Stimulated activated CD8-positive, alpha-beta memory T cell treated with anti-CD3 and anti-CD28 coated beads, Interleukin-15, amount 100 ng/mL, for 48 hours (primary cell): ENCODE results near the gene NAV2.
"Not testable (repeated sequence)": the region's sequence is repeated elsewhere in the genome, so short reads cannot be mapped to it uniquely, and the experiment has no call there.

Experiments used
- DNase-seq, 2 donors: peaks; one replicate each; pipeline ENCODE4 v3.0.0-alpha.2; 2020; ENCODE audit warnings: low read depth in 2 of 2

Gene NAV2

GRCh38 chr11:20113149-20113438 is 400.5 kb downstream of the NAV2 start:
- DNase-seq: no peak

- no peak for DNase-seq
These were observed 402.0 kb downstream of the NAV2 start for GRCh38 chr11:20114588-20114987.

GRCh38 chr11:20116825-20117224 is 404.2 kb downstream of the NAV2 start:
- no peak for DNase-seq

- no peak for DNase-seq
These were observed 404.7 kb downstream of the NAV2 start for GRCh38 chr11:20117291-20117690.

GRCh38 chr11:20118209-20118608 is 405.6 kb downstream of the NAV2 start:
- DNase-seq: no peak

GRCh38 chr11:20119315-20119714 is 406.7 kb downstream of the NAV2 start:
- no peak for DNase-seq

- no peak for DNase-seq
These were observed 407.7 kb downstream of the NAV2 start for GRCh38 chr11:20120134-20120925.

GRCh38 chr11:20122131-20122530 is 409.5 kb downstream of the NAV2 start:
- no peak for DNase-seq

GRCh38 chr11:20125927-20126326 is 413.3 kb downstream of the NAV2 start:
- no peak for DNase-seq

- no peak for DNase-seq
These were observed 414.1 kb downstream of the NAV2 start for GRCh38 chr11:20126724-20127123.

- DNase-seq: peak; percentile 47 to 51
These were observed 415.3 kb downstream of the NAV2 start for GRCh38 chr11:20127671-20128527.

GRCh38 chr11:20128528-20128825 is 415.8 kb downstream of the NAV2 start:
- DNase-seq: not testable (repeated sequence)

GRCh38 chr11:20129665-20130064 is 417.0 kb downstream of the NAV2 start:
- DNase-seq: no peak

- DNase-seq: peak in 1 of 2 donors; percentile 18
These were observed 419.4 kb downstream of the NAV2 start for GRCh38 chr11:20131788-20132666.

- DNase-seq: no peak
These were observed 420.0 kb downstream of the NAV2 start for GRCh38 chr11:20132667-20133039.

GRCh38 chr11:20134991-20135736 is 422.5 kb downstream of the NAV2 start:
- DNase-seq: no peak

GRCh38 chr11:20137637-20138036 is 425.0 kb downstream of the NAV2 start:
- DNase-seq: no peak

- no peak for DNase-seq
These were observed 426.1 kb downstream of the NAV2 start for GRCh38 chr11:20138707-20139106.

GRCh38 chr11:20154381-20154780 is 441.7 kb downstream of the NAV2 start:
- no peak for DNase-seq

GRCh38 chr11:20155683-20156279 is 443.1 kb downstream of the NAV2 start:
- DNase-seq: no peak

GRCh38 chr11:20156280-20156875 is 443.7 kb downstream of the NAV2 start:
- peak in 1 of 2 donors; percentile 24 for DNase-seq
